SU-DHL-6 (cell line): ENCODE measurements around the gene CD79B.
"Not testable (repeated sequence)": the region's sequence is repeated elsewhere in the genome, so short reads cannot be mapped to it uniquely, and the experiment has no call there.

ENCODE experiments used
- EZH2phosphoT487 ChIP-seq: fragments of 200-600 bp; sonication (generic), shearing (Covaris generic); conservative IDR thresholded peaks from 2 replicates; pipeline ENCODE4 v1.6.1; 2018; ENCODE audit warnings: mild to moderate bottlenecking, antibody characterized with exemption, low read length, moderate library complexity, mixed read lengths
- TF ChIP-seq, protein P1 (sequence below): fragments of 200-600 bp; sonication (generic); IDR thresholded peaks from one replicate; pipeline ENCODE4 v1.5.1; 2017; ENCODE audit warnings: antibody characterized with exemption, mild to moderate bottlenecking, low read length, moderate library complexity; ENCODE audit not compliant: insufficient read depth, poor library complexity, severe bottlenecking

DNA sequence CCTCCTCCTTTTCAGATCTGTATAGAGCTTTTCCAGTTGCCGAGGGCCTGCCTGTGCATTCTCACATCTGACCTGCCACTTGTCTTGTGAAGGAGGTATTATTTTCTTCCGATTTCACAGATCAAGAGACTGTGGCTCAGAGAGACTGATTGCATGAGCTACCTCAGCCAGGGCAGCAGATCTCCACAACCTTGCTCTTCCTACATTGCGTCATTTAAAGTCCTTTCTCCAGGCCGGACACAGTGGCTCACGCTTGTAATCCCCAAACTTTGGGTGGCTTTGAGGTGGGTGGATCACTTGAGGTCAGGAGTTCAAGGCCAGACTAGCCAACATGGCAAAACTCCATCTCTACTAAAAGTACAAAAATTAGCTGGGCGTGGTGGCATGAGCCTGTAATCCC, 12.1 kb downstream of the CD79B start:
- TF ChIP-seq, protein P1, sequence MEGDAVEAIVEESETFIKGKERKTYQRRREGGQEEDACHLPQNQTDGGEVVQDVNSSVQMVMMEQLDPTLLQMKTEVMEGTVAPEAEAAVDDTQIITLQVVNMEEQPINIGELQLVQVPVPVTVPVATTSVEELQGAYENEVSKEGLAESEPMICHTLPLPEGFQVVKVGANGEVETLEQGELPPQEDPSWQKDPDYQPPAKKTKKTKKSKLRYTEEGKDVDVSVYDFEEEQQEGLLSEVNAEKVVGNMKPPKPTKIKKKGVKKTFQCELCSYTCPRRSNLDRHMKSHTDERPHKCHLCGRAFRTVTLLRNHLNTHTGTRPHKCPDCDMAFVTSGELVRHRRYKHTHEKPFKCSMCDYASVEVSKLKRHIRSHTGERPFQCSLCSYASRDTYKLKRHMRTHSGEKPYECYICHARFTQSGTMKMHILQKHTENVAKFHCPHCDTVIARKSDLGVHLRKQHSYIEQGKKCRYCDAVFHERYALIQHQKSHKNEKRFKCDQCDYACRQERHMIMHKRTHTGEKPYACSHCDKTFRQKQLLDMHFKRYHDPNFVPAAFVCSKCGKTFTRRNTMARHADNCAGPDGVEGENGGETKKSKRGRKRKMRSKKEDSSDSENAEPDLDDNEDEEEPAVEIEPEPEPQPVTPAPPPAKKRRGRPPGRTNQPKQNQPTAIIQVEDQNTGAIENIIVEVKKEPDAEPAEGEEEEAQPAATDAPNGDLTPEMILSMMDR = not testable (repeated sequence)
- TF ChIP-seq EZH2phosphoT487 = not testable (repeated sequence)
